NCI-H748 (cell line): Measurements from ENCODE around the gene CRMP1.
A peak's percentile ranks its signal among the peaks of the same experiment; 100 is the strongest.

Experiments
- DNase-seq: peaks from one replicate; lab custom pipeline; 2025; ENCODE audit not compliant: unreplicated experiment; lab: John Stamatoyannopoulos, UW

Gene CRMP1

GRCh38 chr4:5893004-5893580 lies at the start of gene CRMP1:
Gene CRMP1, minus strand, starts transcription at chr4:5893086. Its CDS starts 117 bp downstream, at chr4:5892969.
- DNase-seq = peak; percentile 60

GRCh38 chr4:5941601-5942000 lies 48.7 kb upstream of the CRMP1 start:
- no peak for DNase-seq

GRCh38 chr4:5940470-5941203 lies 47.8 kb upstream of the CRMP1 start:
- peak; percentile 95 for DNase-seq

GRCh38 chr4:5933996-5934831 lies 41.3 kb upstream of the CRMP1 start:
- DNase-seq = no peak

GRCh38 chr4:5933116-5933515 lies 40.2 kb upstream of the CRMP1 start:
- DNase-seq = peak; percentile 77

- DNase-seq = peak; percentile 97
Measured at GRCh38 chr4:5932035-5932568, 39.2 kb upstream of the CRMP1 start.

- no peak for DNase-seq
Measured at GRCh38 chr4:5931526-5931925, 38.6 kb upstream of the CRMP1 start.

GRCh38 chr4:5930876-5931275 lies 38.0 kb upstream of the CRMP1 start:
- DNase-seq = no peak

GRCh38 chr4:5930456-5930855 lies 37.6 kb upstream of the CRMP1 start:
- peak; percentile 47 for DNase-seq

GRCh38 chr4:5928844-5929420 lies 36.0 kb upstream of the CRMP1 start:
- DNase-seq = no peak

- DNase-seq = peak; percentile 79
Measured at GRCh38 chr4:5928274-5928673, 35.4 kb upstream of the CRMP1 start.

GRCh38 chr4:5927747-5928146 lies 34.9 kb upstream of the CRMP1 start:
- no peak for DNase-seq

- no peak for DNase-seq
Measured at GRCh38 chr4:5927116-5927515, 34.2 kb upstream of the CRMP1 start.

GRCh38 chr4:5926598-5926997 lies 33.7 kb upstream of the CRMP1 start:
- no peak for DNase-seq

- DNase-seq = no peak
Measured at GRCh38 chr4:5925419-5926200, 32.7 kb upstream of the CRMP1 start.

GRCh38 chr4:5924461-5925125 lies 31.7 kb upstream of the CRMP1 start:
- no peak for DNase-seq

GRCh38 chr4:5923376-5923775 lies 30.5 kb upstream of the CRMP1 start:
- peak; percentile 64 for DNase-seq

- no peak for DNase-seq
Measured at GRCh38 chr4:5922556-5922955, 29.7 kb upstream of the CRMP1 start.

GRCh38 chr4:5921981-5922380 lies 29.1 kb upstream of the CRMP1 start:
- DNase-seq = no peak
